GM21786 (cell line): ENCODE results near the gene PALMD.

Experiments used
- ATAC-seq: cut with Tn5 transposase; IDR thresholded peaks from one replicate; pipeline ENCODE4 v1.9.1; 2021; ENCODE audit not compliant: unreplicated experiment

PALMD gene

GRCh38 chr1:99682291-99682751, 36.4 kb downstream of the PALMD start:
- ATAC-seq: no peak

GRCh38 chr1:99685516-99686180, 39.7 kb downstream of the PALMD start:
- peak; percentile 96 for ATAC-seq

GRCh38 chr1:99691175-99691574, 45.3 kb downstream of the PALMD start:
- no peak for ATAC-seq

- ATAC-seq: no peak
Measured at GRCh38 chr1:99696616-99697015, 50.7 kb downstream of the PALMD start.

- ATAC-seq: no peak
Measured at GRCh38 chr1:99697580-99697979, 51.7 kb downstream of the PALMD start.

- no peak for ATAC-seq
Measured at GRCh38 chr1:99700020-99700419, 54.1 kb downstream of the PALMD start.

GRCh38 chr1:99702221-99702620, 56.3 kb downstream of the PALMD start:
- ATAC-seq: no peak

GRCh38 chr1:99704356-99704816, 58.5 kb downstream of the PALMD start:
- no peak for ATAC-seq

- ATAC-seq: no peak
Measured at GRCh38 chr1:99705385-99705784, 59.5 kb downstream of the PALMD start.

GRCh38 chr1:99707535-99708142, 61.7 kb downstream of the PALMD start:
- ATAC-seq: peak; percentile 87

GRCh38 chr1:99710994-99711393, 65.1 kb downstream of the PALMD start:
- no peak for ATAC-seq

GRCh38 chr1:99713006-99713405, 67.1 kb downstream of the PALMD start:
- no peak for ATAC-seq

GRCh38 chr1:99717005-99717404, 71.1 kb downstream of the PALMD start:
- ATAC-seq: no peak

GRCh38 chr1:99723251-99723650, 77.3 kb downstream of the PALMD start:
- no peak for ATAC-seq

- ATAC-seq: no peak
Measured at GRCh38 chr1:99725996-99726395, 80.1 kb downstream of the PALMD start.

GRCh38 chr1:99726407-99726806, 80.5 kb downstream of the PALMD start:
- ATAC-seq: no peak

- ATAC-seq: no peak
Measured at GRCh38 chr1:99726818-99727217, 80.9 kb downstream of the PALMD start.

- ATAC-seq: no peak
Measured at GRCh38 chr1:99727575-99728185, 81.8 kb downstream of the PALMD start.

- ATAC-seq: no peak
Measured at GRCh38 chr1:99728494-99729235, 82.8 kb downstream of the PALMD start.

- no peak for ATAC-seq
Measured at GRCh38 chr1:99731384-99731783, 85.5 kb downstream of the PALMD start.

- ATAC-seq: no peak
Measured at GRCh38 chr1:99735852-99736251, 89.9 kb downstream of the PALMD start.

GRCh38 chr1:99737016-99737415, 91.1 kb downstream of the PALMD start:
- peak; percentile 68 for ATAC-seq
